ENCODE data around the gene HEXD.
"Not testable (repeated sequence)": the region's sequence is repeated elsewhere in the genome, so short reads cannot be mapped to it uniquely, and the experiment has no call there.

The HEXD gene

DNA sequence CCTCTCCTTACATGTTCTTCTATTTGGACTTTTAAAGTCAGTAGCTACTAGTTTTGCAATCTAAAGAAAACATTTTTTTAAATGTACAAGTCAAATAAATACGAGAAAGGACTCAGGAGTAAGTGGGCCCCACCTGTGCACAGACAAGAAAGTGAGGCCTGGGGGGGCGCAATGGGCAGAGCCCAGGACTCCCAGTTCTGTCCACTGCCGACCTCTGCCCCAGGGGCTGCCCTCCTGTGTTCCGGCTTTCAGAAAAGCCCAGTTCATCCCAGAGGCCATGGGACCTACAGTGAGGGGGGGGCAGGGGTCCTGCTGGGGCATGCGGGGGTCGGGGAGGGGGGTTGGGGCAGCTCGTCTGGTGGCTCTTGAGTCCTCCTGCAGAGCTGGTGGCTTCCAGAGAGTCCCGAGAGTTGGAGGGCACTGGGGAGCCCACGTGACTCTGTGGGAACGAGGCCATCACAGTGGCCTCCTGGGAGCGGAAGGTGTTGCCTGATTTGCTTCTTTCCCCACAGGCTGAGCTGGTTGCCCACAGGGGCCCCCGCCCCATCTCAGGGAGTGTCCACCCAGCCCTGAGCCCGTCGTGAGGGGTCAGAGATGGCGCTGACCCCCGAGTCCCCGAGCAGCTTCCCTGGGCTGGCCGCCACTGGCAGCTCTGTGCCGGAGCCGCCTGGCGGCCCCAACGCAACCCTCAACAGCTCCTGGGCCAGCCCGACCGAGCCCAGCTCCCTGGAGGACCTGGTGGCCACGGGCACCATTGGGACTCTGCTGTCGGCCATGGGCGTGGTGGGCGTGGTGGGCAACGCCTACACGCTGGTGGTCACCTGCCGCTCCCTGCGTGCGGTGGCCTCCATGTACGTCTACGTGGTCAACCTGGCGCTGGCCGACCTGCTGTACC is 44.2 kb upstream of the HEXD start:
- TF ChIP-seq, protein P1, sequence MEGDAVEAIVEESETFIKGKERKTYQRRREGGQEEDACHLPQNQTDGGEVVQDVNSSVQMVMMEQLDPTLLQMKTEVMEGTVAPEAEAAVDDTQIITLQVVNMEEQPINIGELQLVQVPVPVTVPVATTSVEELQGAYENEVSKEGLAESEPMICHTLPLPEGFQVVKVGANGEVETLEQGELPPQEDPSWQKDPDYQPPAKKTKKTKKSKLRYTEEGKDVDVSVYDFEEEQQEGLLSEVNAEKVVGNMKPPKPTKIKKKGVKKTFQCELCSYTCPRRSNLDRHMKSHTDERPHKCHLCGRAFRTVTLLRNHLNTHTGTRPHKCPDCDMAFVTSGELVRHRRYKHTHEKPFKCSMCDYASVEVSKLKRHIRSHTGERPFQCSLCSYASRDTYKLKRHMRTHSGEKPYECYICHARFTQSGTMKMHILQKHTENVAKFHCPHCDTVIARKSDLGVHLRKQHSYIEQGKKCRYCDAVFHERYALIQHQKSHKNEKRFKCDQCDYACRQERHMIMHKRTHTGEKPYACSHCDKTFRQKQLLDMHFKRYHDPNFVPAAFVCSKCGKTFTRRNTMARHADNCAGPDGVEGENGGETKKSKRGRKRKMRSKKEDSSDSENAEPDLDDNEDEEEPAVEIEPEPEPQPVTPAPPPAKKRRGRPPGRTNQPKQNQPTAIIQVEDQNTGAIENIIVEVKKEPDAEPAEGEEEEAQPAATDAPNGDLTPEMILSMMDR (IDR thresholded peaks at IDR 0.05; ENCODE audit: borderline replicate concordance, control extremely low read depth, extremely low read depth, insufficient read depth, missing control alignments): no peak
- in situ Hi-C loops (cut with MboI; ENCODE audit: low sequenced_read_pairs, unreplicated experiment): no loop called here

DNA sequence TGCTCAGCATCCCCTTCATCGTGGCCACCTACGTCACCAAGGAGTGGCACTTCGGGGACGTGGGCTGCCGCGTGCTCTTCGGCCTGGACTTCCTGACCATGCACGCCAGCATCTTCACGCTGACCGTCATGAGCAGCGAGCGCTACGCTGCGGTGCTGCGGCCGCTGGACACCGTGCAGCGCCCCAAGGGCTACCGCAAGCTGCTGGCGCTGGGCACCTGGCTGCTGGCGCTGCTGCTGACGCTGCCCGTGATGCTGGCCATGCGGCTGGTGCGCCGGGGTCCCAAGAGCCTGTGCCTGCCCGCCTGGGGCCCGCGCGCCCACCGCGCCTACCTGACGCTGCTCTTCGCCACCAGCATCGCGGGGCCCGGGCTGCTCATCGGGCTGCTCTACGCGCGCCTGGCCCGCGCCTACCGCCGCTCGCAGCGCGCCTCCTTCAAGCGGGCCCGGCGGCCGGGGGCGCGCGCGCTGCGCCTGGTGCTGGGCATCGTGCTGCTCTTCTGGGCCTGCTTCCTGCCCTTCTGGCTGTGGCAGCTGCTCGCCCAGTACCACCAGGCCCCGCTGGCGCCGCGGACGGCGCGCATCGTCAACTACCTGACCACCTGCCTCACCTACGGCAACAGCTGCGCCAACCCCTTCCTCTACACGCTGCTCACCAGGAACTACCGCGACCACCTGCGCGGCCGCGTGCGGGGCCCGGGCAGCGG is 43.4 kb upstream of the HEXD start:
- TF ChIP-seq, protein P1 (IDR thresholded peaks at IDR 0.05; ENCODE audit: borderline replicate concordance, control extremely low read depth, extremely low read depth, insufficient read depth, missing control alignments): no peak
- DNase-seq (ENCODE audit: low spot score): no peak
- in situ Hi-C loops (cut with MboI; ENCODE audit: low sequenced_read_pairs, unreplicated experiment): no loop called here

More for the DNA sequence above, 44.2 kb upstream of the HEXD start:
- no peak for DNase-seq (ENCODE audit: low spot score)

DNA sequence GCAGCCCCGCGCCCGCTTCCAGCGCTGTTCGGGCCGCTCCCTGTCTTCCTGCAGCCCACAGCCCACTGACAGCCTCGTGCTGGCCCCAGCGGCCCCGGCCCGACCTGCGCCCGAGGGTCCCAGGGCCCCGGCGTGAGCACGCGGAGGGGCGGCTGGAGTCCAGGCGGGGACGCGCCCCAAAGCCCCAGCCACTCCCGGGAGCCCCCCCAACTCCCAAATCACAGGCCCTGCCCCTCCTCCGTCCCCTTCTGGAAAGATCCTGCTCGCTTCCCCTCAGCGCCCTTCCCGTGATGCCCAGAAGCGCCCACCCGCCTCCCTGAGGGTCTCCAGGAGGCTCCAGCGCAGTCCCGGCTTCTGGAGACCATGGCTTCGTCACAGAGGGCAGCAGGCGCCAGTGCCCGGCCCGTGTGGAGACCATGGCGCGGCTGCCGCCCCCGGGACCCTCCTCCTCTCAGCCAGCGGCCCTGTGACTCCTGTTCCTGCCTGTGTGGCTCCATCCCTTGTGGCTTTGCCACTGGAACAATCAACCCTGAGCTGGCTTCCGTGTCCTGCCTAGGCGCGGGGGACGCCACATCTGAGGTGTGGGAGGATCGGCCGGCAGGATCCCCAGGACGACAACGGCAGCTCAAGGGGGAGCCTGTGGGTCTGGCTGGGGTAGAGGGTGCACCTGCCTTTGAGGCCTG is 42.6 kb upstream of the HEXD start:
- TF ChIP-seq, protein P1 (IDR thresholded peaks at IDR 0.05; ENCODE audit: borderline replicate concordance, control extremely low read depth, extremely low read depth, insufficient read depth, missing control alignments): no peak
- in situ Hi-C loops (cut with MboI; ENCODE audit: low sequenced_read_pairs, unreplicated experiment): no loop called here
- DNase-seq (ENCODE audit: low spot score): no peak

DNA sequence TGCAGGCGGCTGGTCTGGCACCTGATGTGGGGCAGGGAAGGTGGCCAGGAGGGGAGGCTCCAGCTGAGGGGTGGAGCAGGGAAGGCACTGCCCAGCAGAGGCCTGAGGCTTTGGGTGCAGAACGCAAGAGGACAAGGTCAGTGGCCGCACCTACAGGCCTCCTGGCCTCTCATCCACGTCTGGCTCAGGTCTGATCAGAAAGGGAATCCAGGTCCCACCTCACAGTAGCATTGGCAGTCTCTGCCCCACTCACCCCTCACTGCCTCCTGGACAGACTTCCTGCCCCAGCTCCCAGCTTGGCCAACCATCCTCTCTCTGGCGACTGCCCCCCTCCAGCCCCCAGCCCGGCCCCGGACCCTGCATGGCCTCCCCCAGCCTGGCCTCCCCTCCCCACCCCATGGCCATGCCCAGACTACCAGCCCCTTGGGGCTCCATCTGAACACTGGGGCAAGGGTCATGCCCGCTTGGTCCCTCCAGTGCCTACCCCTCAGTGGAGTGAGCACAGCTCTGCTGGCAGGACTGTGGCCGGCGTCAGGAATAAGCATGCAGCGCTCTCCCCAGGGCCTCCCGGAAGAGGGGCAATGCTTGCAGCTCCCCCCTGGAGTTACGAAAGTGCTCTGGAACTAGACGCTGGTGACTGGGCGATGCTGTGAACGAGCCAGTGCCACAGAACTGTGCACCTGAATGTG is 42.0 kb upstream of the HEXD start:
- DNase-seq (ENCODE audit: low spot score): no peak
- TF ChIP-seq, protein P1 (IDR thresholded peaks at IDR 0.05; ENCODE audit: borderline replicate concordance, control extremely low read depth, extremely low read depth, insufficient read depth, missing control alignments): no peak
- in situ Hi-C loops (cut with MboI; ENCODE audit: low sequenced_read_pairs, unreplicated experiment): no loop called here

DNA sequence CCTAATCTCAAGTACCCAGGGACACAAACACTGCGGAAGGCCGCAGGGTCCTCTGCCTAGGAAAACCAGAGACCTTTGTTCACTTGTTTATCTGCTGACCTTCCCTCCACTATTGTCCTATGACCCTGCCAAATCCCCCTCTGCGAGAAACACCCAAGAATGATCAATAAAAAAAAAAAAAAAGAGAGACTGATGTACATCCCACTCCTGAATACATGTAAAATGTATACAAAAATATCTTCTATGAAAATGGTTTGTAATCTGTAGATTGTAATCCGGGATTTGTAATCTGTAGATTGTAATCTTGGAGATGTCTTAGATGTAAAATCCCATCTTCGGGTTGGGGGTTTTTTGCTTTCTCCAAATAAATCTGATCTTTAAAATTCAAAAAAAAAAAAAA is 40.9 kb upstream of the HEXD start:
- DNase-seq (ENCODE audit: low spot score); in situ Hi-C loops (cut with MboI; ENCODE audit: low sequenced_read_pairs, unreplicated experiment): not testable (repeated sequence)

DNA sequence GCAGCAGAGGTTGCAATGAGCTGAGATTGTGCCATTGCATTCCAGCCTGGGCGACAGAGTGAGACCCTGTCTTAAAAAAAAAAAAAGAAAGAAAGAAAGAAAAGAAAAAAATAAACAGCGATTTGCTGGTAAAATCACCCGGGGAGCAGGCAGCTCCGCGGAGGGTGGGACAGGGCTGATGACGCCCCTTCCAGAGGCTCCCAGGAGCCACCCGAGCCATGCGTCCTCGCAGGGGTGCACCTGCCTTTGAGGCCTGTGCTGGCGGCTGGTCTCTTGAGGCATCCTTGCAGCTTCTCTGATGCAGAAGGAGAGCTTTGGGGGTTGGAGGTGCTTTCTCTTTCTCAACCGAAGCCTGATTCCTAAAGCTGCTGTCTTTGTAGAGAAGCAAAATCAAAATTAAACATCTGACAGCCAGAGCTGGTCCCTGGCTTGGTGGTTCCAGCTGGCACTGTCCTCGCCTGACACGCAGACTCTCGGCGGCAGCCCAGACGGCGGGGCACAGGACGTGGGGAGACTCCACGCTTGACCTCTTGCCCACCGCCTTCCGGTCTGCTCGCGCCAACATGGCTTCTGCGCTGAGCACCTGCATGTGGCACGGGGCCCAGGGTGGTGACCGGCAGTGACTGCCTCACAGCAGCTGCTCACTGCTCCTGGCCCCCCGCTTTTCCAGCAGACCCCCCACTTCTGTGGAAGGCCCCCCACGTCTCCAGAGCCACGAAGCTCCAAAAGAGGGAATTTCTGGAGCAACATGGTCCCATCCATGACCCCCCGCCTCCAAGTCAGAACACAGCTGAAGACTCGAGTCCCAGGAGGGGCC is 40.0 kb upstream of the HEXD start:
- DNase-seq (ENCODE audit: low spot score): no peak
- in situ Hi-C loops (cut with MboI; ENCODE audit: low sequenced_read_pairs, unreplicated experiment): no loop called here

More for the DNA sequence above, 40.0 kb upstream of the HEXD start:
- TF ChIP-seq, protein P1 (IDR thresholded peaks at IDR 0.05; ENCODE audit: borderline replicate concordance, control extremely low read depth, extremely low read depth, insufficient read depth, missing control alignments): no peak

Data from GM13976 (cell line).